Type B pancreatic cell (in vitro differentiated cells): Measurements from ENCODE around the gene PLEKHA6. TPM values are rescaled to one million over a fixed set of nuclear protein-coding genes. Genes with fewer than 3 reads are reported as not detected.

Source experiments
- DNase-seq: peaks from one replicate; pipeline ENCODE4 v3.0.0; 2021; ENCODE audit warnings: mixed read lengths; ENCODE audit not compliant: unreplicated experiment; ENCODE audit errors: extremely low spot score
- H3K27ac Mint-ChIP-seq: 2 replicates; pipeline ENCODE4 v1.8.0; 2021; ENCODE audit warnings: mild to moderate bottlenecking, mixed read lengths
- H3K27me3 Mint-ChIP-seq: 2 replicates; pipeline ENCODE4 v1.8.0; 2021; ENCODE audit warnings: mixed read lengths
- H3K36me3 Mint-ChIP-seq: 2 replicates; pipeline ENCODE4 v1.8.0; 2021; ENCODE audit warnings: mixed read lengths
- H3K4me1 Mint-ChIP-seq: one replicate; pipeline ENCODE4 v1.8.0; 2021; ENCODE audit warnings: mixed read lengths; ENCODE audit not compliant: unreplicated experiment
- H3K4me3 Mint-ChIP-seq: 2 replicates; pipeline ENCODE4 v1.8.0; 2021; ENCODE audit warnings: mild to moderate bottlenecking, mixed read lengths
- H3K9me3 Mint-ChIP-seq: 2 replicates; pipeline ENCODE4 v1.8.0; 2021; ENCODE audit warnings: mixed read lengths
- CTCF ChIP-seq: fragments of 200-600 bp; sonication (generic); conservative IDR thresholded peaks from 2 replicates; pipeline ENCODE4 v1.5.0; 2021; ENCODE audit warnings: antibody characterized with exemption, mild to moderate bottlenecking
- long read RNA-seq: library from polyadenylated mRNA; unstranded; transcript quantifications from one replicate; pipeline ENCODE4 v2.0.0, GENCODE V29; 2020
- total RNA-seq: library from RNA; stranded (reverse); gene quantifications from 2 replicates; pipeline ENCODE4 v1.2.1, GENCODE V29; 2021; ENCODE audit warnings: low replicate concordance

PLEKHA6 gene, protein sequence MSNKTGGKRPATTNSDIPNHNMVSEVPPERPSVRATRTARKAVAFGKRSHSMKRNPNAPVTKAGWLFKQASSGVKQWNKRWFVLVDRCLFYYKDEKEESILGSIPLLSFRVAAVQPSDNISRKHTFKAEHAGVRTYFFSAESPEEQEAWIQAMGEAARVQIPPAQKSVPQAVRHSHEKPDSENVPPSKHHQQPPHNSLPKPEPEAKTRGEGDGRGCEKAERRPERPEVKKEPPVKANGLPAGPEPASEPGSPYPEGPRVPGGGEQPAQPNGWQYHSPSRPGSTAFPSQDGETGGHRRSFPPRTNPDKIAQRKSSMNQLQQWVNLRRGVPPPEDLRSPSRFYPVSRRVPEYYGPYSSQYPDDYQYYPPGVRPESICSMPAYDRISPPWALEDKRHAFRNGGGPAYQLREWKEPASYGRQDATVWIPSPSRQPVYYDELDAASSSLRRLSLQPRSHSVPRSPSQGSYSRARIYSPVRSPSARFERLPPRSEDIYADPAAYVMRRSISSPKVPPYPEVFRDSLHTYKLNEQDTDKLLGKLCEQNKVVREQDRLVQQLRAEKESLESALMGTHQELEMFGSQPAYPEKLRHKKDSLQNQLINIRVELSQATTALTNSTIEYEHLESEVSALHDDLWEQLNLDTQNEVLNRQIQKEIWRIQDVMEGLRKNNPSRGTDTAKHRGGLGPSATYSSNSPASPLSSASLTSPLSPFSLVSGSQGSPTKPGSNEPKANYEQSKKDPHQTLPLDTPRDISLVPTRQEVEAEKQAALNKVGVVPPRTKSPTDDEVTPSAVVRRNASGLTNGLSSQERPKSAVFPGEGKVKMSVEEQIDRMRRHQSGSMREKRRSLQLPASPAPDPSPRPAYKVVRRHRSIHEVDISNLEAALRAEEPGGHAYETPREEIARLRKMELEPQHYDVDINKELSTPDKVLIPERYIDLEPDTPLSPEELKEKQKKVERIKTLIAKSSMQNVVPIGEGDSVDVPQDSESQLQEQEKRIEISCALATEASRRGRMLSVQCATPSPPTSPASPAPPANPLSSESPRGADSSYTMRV
- total RNA-seq, result 37.8 and 63.1 TPM in 2 replicates
- long read RNA-seq, partial matches to known transcripts, result 2 of 19 reads
- long read RNA-seq, other reads (novel, unspliced or antisense), result 17 of 19 reads

DNA sequence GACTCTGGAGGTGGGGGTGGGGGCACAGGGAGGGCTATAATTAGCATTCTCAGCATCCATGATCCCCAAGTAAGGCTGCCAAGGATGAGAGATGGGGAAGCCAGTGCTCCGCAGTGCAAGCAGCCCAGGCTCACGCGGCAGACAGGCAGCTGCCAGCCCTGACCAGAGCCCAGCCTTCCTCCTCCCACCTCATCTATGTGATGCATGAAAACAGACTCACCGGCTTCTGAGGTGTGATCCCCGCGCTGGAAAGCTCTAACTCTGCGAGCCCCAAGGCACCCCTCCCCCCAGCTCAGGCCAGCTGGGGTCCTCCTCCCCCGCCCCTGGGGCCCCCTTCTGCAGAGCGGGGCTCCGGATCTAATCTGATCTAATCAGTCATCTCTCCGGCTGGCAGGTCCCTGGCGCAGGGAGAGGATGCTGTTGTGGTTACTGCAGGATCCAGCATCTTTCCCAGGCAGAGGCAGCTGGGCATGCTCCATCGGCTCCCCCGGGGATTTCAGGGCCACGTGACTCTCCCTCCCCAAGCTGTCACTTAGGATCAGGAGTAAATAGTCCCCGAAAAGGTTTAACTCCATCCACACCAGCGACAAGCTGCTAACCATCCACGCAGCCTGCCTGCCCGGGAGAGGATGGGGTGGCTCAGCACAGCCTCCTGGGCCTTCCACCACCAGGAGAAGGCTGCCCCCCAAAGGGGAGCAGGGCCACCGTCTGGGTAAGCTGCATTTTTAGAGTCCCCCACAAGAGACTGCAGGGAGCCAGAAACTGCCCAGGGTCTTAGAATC is at the start of gene PLEKHA6:
PLEKHA6 (minus strand) TSS at position 456 of the 782 bp plus-strand sequence. CDS start 86,202 bp downstream, outside the sequence.
- Mint-ChIP-seq H3K27me3 (no peaks in the 10 kb centered on the region), H3K9me3 (no peaks in the 10 kb centered on the region), H3K36me3 (no peaks in the 10 kb centered on the region), H3K4me3 (peak within 1 kb of the TSS; percentile 66), H3K4me1 (peaks cover 30% of the 10 kb centered on the region), H3K27ac (peak within 1 kb of the TSS; percentile 85)
- TF ChIP-seq CTCF, result peak; percentile 47
- no peak for DNase-seq

DNA sequence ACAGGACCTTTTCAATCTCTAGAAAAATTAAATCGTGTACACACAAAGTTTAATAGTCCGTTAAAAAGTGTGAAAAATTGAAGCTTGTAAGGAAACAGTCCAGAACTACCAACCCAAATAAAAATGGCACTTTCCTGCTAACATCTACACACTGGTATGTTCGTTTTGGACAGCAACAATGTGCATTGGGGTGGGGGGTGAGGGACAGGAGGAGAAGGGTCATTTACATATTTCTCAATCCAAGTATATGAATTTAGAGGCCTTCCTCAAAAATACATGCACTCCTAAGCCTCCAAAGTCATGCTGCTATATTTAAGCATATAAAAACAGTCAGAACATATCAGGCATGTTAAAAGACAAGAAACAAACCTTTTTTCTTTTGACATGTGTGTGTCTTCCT is 49.4 kb upstream of the PLEKHA6 start:
- peaks cover 19% of the 10 kb centered on the region for H3K4me1 Mint-ChIP-seq
- H3K27ac Mint-ChIP-seq, result peak overlapping the region; percentile 96
- H3K36me3 Mint-ChIP-seq, result peaks cover 16% of the 10 kb centered on the region
- TF ChIP-seq CTCF, result no peak
- H3K27me3 Mint-ChIP-seq, result no peaks in the 10 kb centered on the region
- DNase-seq, result no peak
- H3K4me3 Mint-ChIP-seq, result peak overlapping the region; percentile 98
- no peaks in the 10 kb centered on the region for H3K9me3 Mint-ChIP-seq

DNA sequence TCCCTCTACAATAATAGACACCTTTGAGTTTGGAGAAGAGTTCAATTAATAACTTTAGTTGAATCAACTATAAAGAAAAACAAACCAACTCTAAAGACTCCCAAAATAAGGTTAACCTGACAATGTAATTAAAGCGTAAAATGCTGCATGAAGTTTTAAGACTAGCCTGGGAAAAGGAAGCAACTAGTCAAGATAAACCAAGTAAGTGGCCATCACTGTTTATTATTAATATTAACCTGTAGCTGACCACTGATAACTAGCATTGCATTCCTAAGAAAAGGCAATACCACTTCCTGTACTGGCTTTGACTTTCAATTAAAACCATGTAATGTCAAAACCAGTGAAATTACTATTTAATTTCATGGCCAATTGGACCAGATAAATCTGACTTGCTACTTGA is 48.9 kb upstream of the PLEKHA6 start:
- TF ChIP-seq CTCF, result no peak
- peaks cover 22% of the 10 kb centered on the region for H3K4me1 Mint-ChIP-seq
- H3K27me3 Mint-ChIP-seq, result no peaks in the 10 kb centered on the region
- peak overlapping the region; percentile 96 for H3K27ac Mint-ChIP-seq
- no peaks in the 10 kb centered on the region for H3K9me3 Mint-ChIP-seq
- no peak for DNase-seq
- peak overlapping the region; percentile 98 for H3K4me3 Mint-ChIP-seq
- peaks cover 20% of the 10 kb centered on the region for H3K36me3 Mint-ChIP-seq

DNA sequence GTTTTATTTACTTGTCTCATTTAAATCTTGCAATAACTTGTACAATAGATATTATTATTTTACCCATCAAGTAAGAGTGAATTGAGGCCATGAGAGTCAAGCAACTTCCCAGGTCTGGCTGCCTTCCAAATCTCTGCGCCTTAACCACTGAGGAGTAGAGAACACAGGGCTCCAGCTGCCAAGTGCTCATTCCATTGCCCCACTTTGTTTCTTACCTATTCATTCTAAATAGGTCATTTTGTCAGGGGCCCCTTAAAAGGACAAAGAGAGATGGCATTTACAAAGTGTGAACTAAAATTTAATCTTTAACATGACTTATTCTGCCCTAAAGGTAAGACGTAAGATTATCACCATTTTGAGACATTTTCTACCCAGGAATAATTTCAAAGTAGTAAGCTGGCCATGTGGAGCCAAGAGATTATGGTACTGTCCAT is 48.4 kb upstream of the PLEKHA6 start:
- peaks cover 20% of the 10 kb centered on the region for H3K36me3 Mint-ChIP-seq
- peak overlapping the region; percentile 96 for H3K27ac Mint-ChIP-seq
- H3K4me1 Mint-ChIP-seq, result peaks cover 22% of the 10 kb centered on the region
- TF ChIP-seq CTCF, result no peak
- peak overlapping the region; percentile 98 for H3K4me3 Mint-ChIP-seq
- H3K9me3 Mint-ChIP-seq, result no peaks in the 10 kb centered on the region
- H3K27me3 Mint-ChIP-seq, result no peaks in the 10 kb centered on the region
- no peak for DNase-seq
